Osteocyte (in vitro differentiated cells): ENCODE data around the gene EPB42. TPM values are rescaled to one million over a fixed set of nuclear protein-coding genes. Genes with fewer than 3 reads are reported as not detected.
A peak's percentile ranks its signal among the peaks of the same experiment; 100 is the strongest.

Source experiments
- DNase-seq: peaks from one replicate; pipeline ENCODE4 v3.0.0; 2021; ENCODE audit warnings: mixed read lengths; ENCODE audit not compliant: unreplicated experiment; ENCODE audit errors: extremely low spot score
- H3K27ac Mint-ChIP-seq: one replicate; pipeline ENCODE4 v1.8.0; 2021; ENCODE audit warnings: mild to moderate bottlenecking, mixed read lengths; ENCODE audit not compliant: unreplicated experiment
- H3K27me3 Mint-ChIP-seq: one replicate; pipeline ENCODE4 v1.8.0; 2021; ENCODE audit warnings: mixed read lengths; ENCODE audit not compliant: unreplicated experiment
- H3K36me3 Mint-ChIP-seq: one replicate; pipeline ENCODE4 v1.8.0; 2021; ENCODE audit warnings: mixed read lengths; ENCODE audit not compliant: unreplicated experiment
- H3K4me1 Mint-ChIP-seq: one replicate; pipeline ENCODE4 v1.8.0; 2021; ENCODE audit warnings: mixed read lengths; ENCODE audit not compliant: unreplicated experiment
- H3K4me3 Mint-ChIP-seq: one replicate; pipeline ENCODE4 v1.8.0; 2021; ENCODE audit warnings: mild to moderate bottlenecking, moderate library complexity, mixed read lengths; ENCODE audit not compliant: unreplicated experiment
- H3K9me3 Mint-ChIP-seq: one replicate; pipeline ENCODE4 v1.8.0; 2021; ENCODE audit warnings: mixed read lengths; ENCODE audit not compliant: unreplicated experiment
- total RNA-seq: library from RNA; stranded (reverse); gene quantifications from 2 replicates; pipeline ENCODE4 v1.2.1, GENCODE V29; 2021
- TF ChIP-seq, protein P1 (sequence below): fragments of 200-600 bp; sonication (generic); IDR thresholded peaks from 2 replicates; pipeline ENCODE4 v1.5.0; 2021; ENCODE audit warnings: antibody characterized with exemption, mild to moderate bottlenecking, moderate library complexity

Gene EPB42
- total RNA-seq, 1 donor from 2014 or later: not detected

DNA sequence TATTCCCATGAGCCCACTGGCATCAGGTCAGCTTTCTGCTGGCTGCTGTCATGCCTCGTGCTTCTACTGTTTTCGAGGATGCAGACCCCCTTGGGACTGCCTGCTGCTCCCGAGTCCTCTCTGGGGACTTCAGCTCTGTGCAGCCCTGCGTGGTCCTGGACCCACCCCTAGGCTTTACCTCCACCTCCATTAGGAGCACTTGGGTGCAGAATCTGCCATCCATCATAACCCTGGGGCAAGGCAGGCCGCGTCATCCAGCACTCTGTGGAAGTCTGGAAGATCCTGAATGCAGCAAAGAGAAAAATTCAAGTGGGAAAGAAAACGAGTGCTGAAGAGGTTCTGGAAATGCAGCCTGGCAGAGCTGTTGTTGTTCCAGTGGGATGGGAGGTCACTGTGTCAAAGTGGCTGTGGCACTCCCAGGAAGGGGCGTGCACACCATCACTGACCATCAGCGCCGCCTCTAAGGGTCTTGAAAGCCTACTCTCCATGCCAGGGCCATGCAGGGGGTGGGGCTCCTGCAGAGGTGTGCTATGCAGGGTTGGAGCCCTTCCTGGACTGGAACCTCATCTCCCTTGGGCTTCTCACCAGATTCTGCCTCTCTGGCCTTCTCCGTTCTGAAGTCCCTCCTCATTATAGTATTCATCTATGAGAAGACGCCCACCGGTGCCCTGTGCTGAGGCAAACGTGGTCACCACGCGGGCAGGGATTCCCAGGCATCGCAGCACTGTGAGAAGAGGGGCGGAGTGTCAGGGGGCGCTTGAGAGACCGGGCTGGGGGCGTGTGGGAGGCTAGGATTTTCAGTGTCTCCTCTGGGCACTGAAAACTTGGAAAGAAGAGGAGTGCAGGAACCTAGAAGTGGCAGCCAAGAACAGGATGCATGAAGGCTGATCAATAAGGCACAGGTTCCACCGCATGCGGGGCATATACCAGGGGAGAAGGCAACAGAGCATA, 12.5 kb downstream of the EPB42 start:
- Mint-ChIP-seq H3K4me3 (no peak overlapping the region), H3K27ac (no peak overlapping the region), H3K9me3 (no peaks in the 10 kb centered on the region), H3K27me3 (peaks cover 51% of the 10 kb centered on the region), H3K36me3 (no peaks in the 10 kb centered on the region), H3K4me1 (peaks cover 2% of the 10 kb centered on the region)
- TF ChIP-seq, protein P1, sequence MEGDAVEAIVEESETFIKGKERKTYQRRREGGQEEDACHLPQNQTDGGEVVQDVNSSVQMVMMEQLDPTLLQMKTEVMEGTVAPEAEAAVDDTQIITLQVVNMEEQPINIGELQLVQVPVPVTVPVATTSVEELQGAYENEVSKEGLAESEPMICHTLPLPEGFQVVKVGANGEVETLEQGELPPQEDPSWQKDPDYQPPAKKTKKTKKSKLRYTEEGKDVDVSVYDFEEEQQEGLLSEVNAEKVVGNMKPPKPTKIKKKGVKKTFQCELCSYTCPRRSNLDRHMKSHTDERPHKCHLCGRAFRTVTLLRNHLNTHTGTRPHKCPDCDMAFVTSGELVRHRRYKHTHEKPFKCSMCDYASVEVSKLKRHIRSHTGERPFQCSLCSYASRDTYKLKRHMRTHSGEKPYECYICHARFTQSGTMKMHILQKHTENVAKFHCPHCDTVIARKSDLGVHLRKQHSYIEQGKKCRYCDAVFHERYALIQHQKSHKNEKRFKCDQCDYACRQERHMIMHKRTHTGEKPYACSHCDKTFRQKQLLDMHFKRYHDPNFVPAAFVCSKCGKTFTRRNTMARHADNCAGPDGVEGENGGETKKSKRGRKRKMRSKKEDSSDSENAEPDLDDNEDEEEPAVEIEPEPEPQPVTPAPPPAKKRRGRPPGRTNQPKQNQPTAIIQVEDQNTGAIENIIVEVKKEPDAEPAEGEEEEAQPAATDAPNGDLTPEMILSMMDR: no peak
- DNase-seq: peak; percentile 77

DNA sequence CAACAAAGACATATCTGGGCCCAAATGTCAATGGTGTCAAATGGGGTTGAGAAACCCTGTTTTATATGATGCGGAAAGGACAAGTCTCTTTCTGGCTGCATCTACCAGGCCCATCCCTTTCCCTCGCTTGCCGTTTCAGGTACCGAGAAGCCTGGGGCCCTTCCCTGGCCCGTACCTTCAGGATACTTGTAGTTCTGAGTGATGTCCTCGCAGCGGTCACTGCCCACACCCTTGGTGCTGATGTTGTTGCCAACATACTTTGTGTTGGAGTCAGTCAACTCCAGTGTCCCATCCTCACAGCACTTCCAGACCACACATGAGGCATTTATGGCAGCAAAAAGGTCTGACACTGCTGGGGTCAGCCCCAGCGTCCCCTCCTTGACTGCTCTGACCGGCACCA, 13.8 kb downstream of the EPB42 start:
- Mint-ChIP-seq H3K4me1 (peaks cover 2% of the 10 kb centered on the region), H3K36me3 (no peaks in the 10 kb centered on the region), H3K4me3 (no peak overlapping the region), H3K9me3 (no peaks in the 10 kb centered on the region), H3K27ac (no peak overlapping the region), H3K27me3 (peaks cover 54% of the 10 kb centered on the region)
- TF ChIP-seq, protein P1: no peak
- DNase-seq: peak; percentile 38

DNA sequence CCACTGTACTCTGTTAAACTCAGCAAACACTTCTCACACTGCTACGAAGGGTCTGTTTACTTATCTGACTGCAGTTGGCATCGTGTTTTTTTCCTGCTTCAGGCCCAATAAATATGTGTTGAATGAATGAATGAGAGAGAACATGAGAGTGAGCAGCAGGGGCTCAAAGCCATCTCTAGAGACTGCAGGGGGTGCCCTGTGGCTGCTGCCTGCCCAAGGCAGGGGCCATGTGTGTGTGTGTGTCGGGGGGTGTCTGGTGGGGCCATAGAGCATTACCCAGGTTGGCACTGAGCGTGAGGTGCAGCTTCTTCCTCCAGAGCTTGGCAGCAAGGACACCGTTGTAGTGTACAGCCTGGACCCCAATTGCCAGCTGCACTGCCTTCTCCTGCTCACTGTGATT, 14.8 kb downstream of the EPB42 start:
- H3K9me3 Mint-ChIP-seq: no peaks in the 10 kb centered on the region
- peaks cover 2% of the 10 kb centered on the region for H3K4me1 Mint-ChIP-seq
- DNase-seq: peak; percentile 57
- no peaks in the 10 kb centered on the region for H3K36me3 Mint-ChIP-seq
- peaks cover 53% of the 10 kb centered on the region for H3K27me3 Mint-ChIP-seq
- TF ChIP-seq, protein P1: no peak
- H3K4me3 Mint-ChIP-seq: no peak overlapping the region
- H3K27ac Mint-ChIP-seq: no peak overlapping the region

DNA sequence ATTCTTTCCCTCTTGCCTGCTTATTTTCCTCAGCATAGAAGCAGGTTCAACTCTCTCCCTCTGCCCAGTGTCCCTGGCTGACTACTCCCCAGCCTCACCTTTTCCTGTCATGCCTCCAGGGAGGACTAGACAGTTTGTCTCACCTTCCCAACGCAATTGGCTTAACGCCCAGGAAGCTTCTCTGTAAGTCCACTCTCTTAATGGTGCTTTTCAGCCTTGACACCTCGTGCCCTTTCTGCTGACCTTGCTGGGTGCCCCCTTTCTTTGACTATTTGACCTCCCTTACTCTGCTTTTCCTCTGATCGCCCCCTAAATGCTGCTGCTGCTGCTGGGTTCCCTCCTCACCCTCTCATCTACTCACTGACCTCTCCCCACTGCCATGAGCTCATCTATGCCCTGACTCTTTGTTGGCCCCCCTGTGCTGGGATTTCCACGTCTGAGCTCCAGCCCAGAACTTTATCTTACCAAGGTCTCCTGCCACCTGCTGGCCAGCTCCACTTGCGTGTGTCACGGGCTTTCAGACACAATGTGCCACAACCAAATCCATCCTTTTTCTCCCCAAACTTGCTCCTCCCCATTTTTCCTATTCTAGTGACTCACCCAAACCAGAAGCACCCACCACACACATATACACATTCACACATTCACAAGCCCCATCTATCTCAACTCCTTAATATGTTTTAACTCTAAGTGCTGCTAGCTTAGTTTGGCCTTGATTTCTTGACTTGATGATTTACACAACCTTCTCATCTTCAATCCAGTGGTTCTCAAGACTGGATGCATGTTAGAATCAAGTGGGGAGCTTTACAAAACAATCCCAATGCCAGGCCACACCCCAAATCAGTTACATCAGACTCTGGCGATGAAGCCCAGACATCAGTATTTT, 16.6 kb downstream of the EPB42 start:
- peaks cover 2% of the 10 kb centered on the region for H3K4me1 Mint-ChIP-seq
- no peaks in the 10 kb centered on the region for H3K9me3 Mint-ChIP-seq
- DNase-seq: no peak
- TF ChIP-seq, protein P1: peak; percentile 68
- H3K27me3 Mint-ChIP-seq: peaks cover 39% of the 10 kb centered on the region
- H3K27ac Mint-ChIP-seq: no peak overlapping the region
- no peaks in the 10 kb centered on the region for H3K36me3 Mint-ChIP-seq
- no peak overlapping the region for H3K4me3 Mint-ChIP-seq
